NCI-H82 (cell line): ENCODE results near the gene TSR3.
A peak's percentile ranks its signal among the peaks of the same experiment; 100 is the strongest.

Experiments
- DNase-seq: peaks from one replicate; lab custom pipeline; 2025; lab: John Stamatoyannopoulos, UW

TSR3 gene

DNA sequence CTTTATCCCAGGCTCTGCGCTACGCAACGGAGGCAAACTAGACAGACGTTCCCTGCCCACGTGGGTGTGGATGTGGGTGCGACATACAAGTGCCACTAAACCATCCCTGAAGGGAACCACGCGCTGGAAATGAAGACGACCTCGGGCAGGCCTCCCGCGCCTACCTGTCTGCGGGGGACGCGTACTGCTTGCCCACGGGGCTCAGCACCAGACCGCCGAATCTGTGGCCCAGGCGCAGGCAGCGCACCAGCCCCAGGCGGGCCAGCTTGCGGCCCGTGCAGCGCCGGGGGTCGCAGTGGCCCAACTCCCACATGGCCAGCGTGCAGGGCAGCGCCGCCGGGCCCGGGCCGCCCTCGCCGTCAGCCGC lies 480 bp downstream of the TSR3 start:
- DNase-seq, result no peak

DNA sequence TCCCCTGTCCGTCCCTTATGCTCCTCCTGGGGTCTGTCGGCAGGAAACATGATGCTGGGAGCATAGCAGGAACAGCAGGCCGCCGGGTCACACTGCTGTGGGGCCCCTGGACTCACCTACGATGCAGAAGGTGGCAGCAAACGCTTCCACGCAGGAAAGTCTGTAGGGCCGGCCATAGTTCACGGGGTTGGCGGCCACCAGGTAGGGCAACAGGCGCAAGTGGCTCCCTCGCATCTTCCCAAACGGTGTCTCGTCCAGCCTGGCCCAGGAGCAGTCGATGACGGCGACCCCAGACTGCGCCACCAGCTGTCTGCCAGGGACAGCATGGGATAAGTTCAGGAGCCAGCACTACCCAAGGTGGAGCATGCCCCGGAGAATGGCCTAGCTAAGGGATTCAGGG lies 987 bp downstream of the TSR3 start:
- DNase-seq, result no peak

DNA sequence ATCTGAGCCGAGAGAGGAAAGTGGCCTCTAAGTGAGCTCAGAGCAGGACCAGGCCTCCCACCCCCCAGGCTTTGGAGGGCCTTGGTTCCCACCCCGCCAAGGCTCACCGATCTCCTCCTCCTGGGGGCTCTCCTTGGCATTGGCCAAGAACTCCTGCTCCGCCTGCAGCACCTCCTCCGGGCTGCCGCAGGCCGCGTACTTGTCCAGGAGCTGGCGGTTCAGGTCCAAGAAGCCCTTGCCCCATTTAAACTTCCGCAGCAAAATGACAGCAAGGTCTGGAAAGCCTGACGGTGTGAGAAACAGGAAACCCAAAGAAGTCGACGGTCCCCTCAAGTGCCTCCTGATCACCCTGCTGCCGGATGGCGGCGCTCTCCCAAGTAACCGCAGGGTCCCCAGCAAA lies 1.7 kb downstream of the TSR3 start:
- no peak for DNase-seq

DNA sequence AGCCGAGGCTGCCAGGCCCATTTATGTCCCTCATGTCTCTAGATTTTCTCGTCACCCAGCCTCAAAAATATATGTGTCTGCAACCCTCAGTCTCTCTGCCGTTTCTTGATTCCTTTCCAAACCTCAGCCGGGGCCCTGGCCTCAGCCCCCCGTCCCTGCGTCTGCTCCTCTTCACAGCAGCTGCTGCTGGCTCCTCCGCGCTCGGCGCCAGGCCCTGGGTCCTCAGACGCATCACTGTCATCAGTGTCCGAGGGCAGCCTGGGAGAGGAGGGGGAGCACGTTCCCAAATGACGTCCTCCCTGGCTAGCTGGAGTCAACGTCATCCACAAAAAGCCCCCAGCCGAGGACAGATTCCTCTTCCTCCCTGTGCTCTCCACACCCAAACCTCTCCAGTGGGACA lies 2.3 kb downstream of the TSR3 start:
- DNase-seq, result no peak

DNA sequence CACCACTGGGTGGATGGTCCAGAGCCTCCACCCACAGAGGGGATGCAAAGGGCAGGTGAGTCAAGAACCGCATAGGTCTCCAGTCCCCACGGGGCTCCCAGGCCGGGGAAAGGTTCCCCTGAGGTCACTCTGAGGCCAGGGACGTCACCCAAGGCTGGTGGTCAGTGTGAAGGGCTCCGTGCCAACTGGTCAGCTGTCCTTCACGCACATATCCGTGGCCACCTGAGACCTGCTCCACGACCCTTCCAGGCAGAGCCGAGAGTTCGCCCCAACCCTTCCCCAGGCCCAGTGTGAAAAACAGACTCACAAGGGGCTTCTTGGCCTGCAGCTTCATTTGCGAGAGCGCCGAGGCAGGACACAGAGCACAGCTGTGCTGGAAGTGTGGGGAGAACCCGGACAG lies 2.8 kb downstream of the TSR3 start:
- no peak for DNase-seq

DNA sequence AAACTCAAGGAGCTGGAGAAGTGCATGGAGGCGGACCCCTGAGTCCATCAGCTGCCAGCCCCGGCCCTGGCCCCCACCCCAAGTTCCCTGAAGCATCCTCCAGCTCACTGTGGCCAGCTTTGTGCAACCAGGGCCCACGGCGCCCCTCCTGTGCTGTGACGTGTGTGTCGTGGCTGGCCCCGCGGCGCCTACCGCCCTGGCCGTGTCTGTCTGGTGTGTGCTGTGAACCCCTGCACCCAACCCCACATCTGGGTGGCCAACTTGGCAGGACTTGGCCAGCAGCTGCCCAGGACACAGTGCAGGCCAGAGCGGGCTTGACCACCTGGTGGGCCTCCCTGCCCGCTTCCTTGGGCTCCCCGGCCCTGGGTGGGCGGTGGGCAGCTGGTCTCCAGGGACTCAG lies 3.2 kb downstream of the TSR3 start:
- DNase-seq, result no peak

DNA sequence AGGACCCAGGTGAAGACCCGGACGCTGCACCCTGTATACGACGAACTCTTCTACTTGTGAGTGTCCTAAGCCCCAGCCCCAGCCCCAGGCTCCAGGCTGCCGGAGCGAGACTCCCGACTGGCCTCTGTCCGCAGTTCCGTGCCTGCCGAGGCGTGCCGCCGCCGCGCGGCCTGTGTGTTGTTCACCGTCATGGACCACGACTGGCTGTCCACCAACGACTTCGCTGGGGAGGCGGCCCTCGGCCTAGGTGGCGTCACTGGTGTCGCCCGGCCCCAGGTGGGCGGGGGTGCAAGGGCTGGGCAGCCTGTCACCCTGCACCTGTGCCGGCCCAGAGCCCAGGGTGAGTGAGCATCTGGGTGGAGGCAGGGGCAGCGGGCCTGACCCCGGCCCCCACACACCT lies 3.7 kb downstream of the TSR3 start:
- no peak for DNase-seq

DNA sequence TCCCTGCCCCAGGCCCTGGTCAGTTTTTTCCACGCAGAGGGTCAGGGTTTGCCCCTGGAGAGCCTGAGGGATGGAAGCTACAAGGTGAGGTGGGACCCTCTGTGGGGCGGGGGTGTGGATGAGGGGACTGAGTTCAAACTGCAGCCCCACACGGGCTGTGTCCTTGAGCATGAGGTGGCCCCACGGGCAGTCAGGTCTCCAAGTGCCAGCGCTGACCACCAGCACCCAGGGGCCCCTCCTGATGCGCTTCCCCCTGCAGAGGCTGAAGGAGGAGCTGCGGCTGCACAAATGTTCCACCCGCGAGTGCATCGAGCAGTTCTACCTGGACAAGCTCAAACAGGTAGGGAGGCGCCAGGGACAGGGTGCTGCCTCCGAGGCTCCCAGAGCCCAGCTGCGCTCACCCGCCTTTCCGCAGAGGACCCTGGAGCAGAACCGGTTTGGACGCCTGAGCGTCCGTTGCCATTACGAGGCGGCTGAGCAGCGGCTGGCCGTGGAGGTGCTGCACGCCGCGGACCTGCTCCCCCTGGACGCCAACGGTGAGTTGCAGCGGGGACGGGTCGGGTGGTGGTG lies 4.3 kb downstream of the TSR3 start:
- DNase-seq, result no peak

DNA sequence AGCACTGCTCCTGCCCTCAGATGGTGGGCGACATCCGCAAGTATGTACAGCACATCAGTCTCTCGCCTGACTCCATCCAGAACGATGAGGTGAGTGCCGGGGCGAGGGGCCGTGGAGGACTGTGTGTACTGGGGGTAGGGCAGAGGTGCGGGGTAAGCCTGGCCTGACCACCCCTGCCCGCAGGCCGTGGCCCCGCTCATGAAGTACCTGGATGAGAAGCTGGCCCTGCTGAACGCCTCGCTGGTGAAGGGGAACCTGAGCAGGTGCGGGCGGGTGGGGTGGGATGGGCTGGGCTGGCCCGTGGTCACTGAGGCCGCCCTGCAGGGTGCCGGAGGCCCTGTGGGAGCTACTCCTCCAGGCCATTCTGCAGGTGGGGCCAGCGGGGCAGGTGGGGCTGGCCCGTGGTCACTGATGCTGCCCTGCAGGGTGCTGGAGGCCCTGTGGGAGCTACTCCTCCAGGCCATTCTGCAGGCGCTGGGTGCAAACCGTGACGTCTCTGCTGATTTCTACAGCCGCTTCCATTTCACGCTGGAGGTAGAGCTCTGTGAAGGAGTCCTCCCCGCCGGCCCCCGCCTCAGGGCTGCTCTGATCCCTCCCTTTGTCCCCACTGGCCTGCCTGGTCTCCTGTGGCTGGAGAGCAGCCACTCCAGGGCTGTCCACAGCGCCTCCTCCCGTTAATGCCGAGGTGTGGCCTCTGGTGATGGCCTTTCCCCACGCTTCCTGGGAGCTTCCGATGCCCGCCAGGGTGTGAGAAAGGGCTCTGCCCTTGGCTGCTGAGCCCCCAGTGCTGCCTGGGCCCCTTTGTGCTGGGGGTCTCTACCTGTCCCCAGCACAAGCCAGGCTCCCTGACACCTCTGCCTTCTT lies 5.0 kb downstream of the TSR3 start:
- peak; percentile 53 for DNase-seq

DNA sequence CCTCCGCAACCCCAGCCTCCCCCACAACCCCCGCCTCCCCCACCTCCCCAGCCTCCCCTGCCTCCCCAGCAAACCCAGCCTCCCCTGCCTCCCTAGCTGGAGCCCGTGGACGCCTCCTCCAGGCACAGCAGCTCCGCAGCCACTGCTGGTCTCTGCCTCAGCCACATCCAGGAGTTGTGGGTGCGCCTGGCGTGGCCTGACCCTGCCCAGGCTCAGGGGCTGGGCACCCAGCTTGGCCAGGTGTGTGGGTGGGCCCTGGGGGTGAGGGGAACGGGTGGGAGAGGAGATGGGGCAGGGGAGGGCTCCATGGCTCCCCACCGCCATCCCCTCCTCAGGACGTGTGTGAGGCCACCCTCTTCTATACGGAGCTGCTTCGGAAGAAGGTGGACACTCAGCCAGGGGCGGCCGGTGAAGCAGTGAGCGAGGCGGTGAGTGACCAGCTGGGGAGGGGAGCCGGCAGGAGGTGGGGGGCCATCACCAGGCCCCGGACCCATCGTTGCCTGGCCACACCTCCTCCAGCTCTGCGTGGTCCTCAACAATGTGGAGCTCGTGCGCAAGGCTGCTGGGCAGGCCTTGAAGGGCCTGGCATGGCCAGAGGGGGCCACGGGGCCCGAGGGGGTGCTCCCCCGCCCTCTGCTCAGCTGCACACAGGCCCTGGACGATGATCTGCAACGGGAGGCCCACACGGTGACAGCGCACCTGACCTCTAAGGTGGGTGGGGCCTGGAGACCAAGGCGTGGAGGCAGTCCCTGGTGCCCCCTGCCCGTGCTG lies 5.8 kb downstream of the TSR3 start:
- no peak for DNase-seq

DNA sequence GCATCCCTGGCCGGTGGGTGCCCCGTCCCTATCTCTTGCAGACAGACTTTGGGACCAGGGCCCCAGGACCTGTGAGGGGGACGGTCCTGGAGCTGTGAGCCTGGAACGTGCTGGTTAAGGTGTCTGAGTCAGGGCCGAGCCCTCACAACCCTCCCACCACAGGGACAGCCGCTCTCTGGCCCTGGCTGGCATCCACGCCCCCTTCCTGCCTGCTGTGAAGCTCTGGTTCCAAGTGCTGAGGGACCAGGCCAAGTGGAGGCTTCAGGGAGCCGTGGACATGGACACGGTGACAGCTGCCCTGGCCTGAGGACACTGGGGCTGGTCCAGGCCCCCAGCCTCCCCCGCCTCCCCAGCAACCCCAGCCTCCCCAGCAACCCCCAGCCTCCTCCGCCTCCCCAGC lies 6.6 kb downstream of the TSR3 start:
- DNase-seq, result no peak

DNA sequence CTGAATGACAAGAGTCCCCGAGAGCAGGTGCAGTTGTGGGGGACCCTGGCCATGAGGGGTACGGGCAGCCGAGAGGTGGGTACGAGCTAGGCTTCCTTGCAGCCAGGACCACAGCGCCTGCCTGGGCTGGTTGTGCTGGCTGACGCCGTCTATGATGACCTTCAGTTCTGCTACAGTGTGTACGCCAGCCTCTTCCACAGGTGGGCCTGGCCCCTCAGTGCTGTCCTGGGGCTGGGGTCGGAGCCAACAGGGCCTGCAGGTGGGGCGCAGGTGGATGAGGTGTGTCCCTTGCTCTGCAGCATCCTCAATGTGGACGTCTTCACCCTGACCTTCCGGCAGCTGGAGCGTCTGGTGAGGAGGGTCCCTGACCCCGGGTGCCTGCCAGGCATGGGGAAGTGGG lies 7.2 kb downstream of the TSR3 start:
- DNase-seq, result no peak

DNA sequence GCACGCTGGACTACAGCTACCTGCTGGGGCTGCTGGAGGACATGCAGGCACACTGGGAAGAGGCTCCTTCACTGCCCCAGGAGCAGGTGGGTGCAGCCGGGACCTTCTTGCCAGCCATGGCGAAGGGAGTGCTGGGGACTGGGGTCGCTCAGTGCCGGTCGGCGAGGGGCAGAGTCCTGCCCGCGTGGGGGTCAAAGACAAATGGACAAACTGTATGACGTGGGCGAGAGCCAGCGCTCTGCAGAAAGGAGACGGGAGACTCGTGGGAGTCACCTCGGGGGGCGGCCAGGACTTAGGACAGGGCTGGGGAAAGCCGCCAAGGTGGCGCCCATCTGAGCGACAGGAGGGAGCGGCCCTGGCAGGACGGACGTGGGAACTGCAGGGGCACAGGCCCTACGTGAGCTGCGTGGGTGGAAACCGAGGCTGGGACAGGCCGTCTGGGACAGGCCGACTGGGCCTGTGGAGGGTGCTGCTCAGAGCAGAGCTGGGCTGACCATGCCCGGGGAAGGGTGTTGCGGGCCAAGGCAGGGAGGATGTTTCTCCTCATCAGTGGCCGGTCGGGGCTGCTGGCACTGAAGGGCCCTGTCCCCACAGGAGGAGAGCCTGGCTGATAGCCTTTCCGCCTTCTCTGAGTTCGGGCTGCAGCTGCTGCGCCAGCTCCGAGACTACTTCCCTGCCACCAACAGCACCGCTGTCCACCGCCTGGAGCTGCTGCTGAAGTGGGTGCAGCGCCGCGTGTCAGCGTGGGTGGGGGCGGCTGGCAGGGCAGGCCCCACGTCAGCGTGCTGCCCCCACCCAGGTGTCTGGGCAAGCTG lies 8.0 kb downstream of the TSR3 start:
- peak; percentile 25 for DNase-seq

DNA sequence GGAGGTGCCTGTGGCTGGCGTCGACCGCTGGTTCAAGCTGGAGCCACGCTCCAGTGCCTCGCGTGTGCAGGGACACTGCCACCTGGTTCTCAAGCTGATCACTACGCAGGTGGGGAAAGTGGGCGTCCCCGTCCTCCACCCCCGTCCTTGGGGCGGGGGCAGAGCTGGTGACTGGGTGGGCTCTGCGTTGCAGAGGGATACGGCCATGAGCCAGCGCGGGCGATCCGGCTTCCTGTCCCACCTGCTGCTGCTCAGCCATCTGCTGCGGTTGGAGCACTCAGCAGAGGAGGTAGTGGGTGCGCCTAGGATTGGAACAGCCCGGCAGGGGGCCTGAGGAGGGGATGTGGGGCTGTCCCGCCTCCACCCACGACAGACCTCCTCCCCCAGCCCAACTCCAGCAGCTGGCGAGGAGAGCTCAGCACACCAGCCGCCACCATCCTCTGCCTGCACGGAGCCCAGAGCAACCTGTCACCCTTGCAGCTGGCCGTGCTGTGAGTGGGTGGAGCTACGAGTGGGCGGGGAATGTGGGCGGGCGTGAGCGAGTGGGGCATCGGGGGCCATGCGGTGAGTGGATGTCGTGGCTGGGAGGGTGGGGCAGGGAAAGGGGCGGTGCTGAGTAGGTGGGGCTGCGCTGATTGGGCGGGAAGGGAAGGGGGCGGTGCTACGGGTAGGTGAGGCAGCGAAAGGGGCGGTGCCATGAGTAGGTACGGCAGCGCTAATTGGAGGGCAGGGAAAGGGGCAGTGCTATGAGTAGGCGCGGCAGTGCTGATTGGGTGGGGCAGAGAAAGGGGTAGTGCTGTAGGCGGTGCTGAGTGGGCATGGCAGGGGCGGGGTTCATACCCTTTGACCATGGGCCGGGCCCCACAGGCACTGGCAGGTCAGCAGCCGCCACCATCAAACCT lies 8.9 kb downstream of the TSR3 start:
- peak; percentile 100 for DNase-seq

DNA sequence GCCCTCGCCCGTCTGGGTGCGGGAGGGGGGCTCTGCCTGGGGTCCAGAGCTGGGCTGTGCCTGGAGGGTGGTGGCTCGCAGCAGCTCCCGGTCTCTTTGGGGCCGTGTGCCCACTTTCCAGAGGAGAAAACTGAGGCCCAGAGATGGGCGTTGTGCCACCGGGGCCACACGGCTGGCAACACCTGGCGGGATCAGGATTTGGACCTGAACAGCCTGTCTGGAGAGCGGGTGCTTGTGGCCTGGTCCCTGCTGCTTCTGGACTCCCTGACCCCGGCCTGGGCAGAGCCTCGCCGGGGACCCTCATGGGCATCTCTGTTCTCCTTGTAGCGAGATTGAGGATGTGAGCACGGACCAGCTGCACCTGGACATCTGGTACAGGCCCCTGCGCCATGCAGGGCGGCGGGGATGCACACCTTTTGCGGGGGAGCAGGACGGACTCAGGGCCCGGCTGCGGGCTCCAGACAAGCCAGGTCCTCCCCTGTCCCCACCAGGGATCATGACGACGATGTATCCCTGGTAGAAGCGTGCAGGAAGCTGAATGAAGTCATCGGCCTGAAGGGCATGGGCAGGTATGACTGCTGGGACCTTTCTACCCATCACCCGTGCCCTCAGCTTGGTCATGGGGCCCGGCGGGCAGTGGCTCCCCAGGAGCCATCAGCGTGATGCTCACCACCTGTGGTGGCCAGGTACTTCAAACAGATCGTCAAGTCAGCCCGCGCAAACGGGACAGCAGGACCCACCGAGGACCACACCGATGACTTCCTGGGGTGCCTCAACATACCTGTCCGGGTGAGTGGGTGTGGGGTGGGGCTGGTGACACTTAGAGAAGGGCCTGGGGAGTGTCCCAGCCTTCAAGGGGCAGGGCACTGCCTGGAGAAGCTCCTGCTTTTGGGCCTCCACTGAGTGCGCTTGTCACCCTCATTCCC lies 9.9 kb downstream of the TSR3 start:
- no peak for DNase-seq

DNA sequence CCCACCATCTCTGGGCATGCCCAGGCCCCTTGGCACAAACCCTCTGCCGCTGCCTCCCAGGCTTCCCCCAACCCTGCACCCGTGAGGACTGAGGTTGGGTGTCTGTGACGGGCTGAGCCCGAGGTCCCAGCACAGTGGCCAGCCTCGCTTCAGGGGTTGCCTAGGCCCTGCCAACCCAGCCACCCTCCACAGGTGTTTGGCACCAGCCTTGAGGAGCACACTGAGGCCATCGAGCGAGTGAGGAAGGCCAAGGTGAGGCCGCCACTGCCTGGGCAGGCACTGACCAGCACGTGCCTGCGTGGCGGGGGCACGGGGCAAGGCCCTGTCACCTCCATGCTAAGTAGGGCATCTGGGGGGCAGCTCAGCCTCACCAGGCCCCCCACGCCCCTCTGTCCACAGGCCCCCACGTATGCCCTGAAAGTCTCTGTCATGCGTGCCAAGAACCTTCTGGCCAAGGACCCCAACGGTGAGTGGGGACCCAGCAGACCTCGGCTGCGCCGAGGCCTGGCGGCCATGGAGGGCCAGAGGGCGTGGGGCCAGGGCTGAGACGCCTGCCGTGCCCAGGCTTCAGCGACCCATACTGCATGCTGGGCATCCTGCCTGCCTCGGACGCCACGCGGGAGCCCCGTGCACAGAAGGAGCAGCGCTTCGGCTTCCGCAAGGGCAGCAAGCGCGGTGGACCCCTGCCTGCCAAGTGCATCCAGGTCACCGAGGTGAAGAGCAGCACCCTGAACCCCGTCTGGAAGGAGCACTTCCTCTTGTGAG lies 10.8 kb downstream of the TSR3 start:
- no peak for DNase-seq

DNA sequence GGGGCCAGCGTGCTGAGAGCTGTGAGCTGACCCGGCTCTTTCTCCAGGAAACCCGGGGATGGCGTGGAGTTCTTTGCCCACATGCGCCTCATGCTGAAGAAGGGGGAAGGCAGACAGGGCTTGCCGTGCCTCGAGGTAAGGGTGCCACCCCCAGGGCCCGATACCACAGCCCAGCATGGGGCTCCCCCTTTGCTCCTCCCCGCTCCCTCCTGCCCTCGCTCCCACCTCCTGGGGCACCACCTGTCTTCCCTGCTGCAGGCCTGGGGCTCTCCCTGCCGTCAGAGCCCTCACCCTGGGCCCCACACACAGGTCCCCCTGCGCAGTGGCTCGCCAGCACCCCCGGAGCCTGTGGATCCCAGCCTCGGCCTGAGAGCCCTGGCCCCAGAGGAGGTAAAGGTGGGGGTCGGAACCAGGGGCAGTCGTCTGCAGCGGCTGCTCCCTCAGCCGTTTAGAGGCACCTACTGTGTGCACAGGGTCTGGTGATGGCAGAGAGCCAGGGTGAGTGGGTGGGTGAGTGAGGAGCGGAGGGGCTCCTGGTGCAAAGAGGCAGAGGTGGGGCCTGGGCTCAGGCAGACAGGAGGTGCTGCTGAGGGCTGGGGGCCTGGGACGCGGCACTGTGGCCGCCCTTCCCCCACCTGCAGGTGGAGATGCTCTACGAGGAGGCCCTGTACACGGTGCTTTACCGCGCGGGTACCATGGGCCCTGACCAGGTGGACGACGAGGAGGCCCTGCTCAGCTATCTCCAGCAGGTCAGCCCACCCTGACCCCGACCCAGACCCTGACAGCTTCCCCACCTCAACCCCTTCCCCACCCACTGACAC lies 12.6 kb downstream of the TSR3 start:
- DNase-seq, result no peak

DNA sequence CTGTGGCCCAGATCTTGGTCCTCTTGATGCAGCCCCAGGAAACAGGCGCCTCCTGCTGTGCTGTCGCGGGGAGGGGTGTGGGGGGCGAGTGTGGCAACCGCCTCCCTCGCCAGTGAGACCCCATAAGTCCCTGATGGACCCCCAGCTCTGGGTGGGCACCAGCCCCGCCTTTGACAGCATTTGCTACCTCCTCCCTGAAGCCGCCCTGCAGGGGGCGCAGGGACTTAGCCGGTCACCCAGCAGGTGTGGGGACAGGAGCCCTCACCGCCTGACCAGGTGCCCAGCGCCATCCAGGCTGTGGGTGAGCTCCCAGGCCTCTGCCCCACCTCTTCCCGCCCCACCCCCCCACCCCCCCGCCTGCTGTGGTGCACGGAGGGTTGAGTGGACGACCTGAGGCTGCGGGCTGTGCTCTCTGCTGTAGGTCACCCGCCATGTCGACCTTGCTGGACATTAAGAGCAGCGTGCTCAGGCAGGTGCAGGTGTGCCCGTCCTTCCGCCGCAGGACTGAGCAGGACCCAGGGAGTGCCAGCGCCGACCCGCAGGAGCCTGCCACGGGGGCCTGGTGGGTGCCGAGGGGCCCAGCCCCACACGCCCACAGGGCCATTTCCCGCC lies 13.5 kb downstream of the TSR3 start:
- peak; percentile 75 for DNase-seq
